GM12864 (cell line): Measurements from ENCODE around the gene IDUA.

Source experiments
- DNase-seq: peaks from one replicate; pipeline ENCODE4 v3.0.0-alpha.2; 2011; ENCODE audit warnings: low read depth
- H3K4me3 ChIP-seq: 2 replicates; pipeline ENCODE4 v1.5.1; 2011; ENCODE audit warnings: mild to moderate bottlenecking, low read depth, low read length, control low read depth
- CTCF ChIP-seq: IDR thresholded peaks from 2 replicates; pipeline ENCODE4 v1.5.1; 2011; ENCODE audit warnings: low read depth, mild to moderate bottlenecking, moderate library complexity, low read length, control low read depth, inconsistent platforms; ENCODE audit errors: missing control alignments

The IDUA gene

DNA sequence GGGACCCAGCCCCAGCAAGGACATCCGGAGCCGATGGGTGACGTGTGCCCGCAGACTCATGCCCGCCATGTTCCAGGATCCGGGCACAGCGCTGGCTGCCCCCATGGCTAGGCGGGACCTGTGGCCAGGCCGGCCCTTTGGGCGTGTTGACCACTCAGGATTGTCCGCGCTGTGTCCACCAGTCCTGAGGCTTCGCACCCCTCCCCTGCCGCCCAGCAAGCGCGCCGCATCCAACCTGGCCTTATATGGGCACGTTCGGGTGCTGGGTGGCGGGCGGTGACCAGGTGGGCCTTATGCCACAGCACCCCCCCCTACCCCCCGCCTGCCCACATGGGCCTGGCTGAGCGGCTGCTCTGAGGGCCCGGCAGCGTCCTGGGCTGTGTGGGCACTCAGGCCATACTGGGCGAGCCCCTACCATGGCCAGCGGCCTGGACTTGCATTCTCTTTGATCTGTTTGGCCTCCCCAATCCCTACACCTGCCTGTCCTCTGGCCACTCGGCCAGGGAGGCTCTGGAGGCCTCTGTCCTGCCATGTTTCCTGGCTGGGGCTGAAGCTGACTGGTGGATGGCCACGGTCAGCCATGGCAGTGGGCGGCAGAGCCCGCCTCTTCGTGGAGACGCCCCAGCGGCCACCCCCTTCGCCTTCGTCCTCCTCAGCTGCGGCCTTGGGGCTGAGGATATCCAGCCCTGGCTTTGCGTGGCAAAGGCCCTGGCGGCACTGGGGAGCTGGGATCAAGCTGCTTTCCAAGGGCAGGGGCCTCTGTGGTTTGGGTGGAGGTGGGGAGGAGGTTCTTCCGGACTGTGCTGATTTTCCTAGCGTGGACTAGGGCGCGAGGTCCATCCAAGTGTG lies 26.6 kb downstream of the IDUA start:
- no peak for TF ChIP-seq CTCF
- DNase-seq = no peak
- no peak overlapping the region for H3K4me3 ChIP-seq

DNA sequence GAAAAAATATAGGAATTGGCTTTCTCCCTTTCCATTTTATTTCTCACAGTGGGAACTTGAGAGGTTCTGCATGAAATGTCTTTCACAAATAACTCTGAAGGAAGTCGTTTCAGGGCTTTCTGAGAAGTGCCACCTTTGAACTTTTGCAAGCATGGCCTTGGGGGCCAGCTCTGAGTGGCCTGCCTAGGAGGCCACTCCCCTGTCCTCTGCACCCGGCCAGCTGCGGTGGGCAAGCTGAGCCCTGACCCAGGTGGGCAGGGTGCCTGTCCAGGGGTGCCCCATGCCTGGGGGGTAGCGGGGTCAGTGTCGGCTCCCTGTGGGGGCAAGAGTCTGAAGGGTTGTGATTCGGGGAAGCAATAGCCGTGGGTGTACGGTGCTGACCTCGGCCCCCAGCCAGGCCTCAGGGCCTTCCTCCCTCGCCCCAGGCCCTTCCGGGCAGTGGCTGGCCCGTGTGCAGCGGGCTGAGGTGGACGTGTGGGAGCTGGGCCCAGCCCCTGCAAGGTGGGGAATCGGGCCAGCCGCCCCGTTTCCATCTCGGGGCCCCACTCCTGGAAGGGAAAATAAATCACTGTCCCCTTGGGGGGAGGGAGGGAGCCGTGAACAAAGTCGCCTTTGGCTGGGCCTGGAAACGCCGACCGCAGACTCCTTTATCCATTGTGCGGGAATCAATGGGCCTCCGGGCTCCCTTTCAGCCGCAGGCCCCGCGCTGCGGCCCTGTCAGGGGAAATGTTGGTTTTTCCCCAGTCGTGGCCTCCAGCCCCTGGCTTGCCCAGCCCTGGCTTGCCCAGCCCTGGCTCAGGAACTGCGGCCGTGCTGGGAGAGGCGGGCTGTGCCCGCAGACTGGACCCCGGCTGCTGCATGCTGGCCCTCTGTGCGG lies 27.7 kb downstream of the IDUA start:
- no peak overlapping the region for H3K4me3 ChIP-seq
- TF ChIP-seq CTCF = no peak
- DNase-seq = no peak

DNA sequence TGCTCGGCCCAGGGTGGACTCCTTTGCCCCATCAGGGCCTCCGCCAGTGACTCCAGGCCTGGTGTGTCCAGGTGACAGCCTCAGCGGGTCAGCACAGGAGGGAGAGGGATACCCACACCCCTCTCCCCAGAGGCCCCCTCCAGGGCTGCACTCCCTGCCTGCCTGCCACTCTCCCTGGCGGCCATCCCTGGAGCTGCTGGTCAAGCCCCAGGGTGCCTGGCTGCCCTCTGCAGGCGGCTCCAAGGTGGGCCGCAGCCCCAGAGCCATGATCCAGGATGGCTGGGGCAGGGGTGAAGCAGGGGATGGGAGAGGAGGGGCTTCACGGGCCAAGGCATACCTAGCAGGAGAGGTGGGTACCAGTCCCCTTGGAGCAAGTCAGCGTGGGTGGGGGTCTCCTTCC lies 28.3 kb downstream of the IDUA start:
- DNase-seq = no peak
- no peak overlapping the region for H3K4me3 ChIP-seq
- no peak for TF ChIP-seq CTCF

GRCh38 chr4:1015746-1016145 lies 28.9 kb downstream of the IDUA start:
- TF ChIP-seq CTCF = no peak

GRCh38 chr4:1017211-1017610 lies 30.4 kb downstream of the IDUA start:
- no peak for DNase-seq
- no peak for TF ChIP-seq CTCF
- H3K4me3 ChIP-seq = no peak overlapping the region

More at GRCh38 chr4:1015746-1016145, 28.9 kb downstream of the IDUA start:
- no peak for DNase-seq
- H3K4me3 ChIP-seq = no peak overlapping the region

DNA sequence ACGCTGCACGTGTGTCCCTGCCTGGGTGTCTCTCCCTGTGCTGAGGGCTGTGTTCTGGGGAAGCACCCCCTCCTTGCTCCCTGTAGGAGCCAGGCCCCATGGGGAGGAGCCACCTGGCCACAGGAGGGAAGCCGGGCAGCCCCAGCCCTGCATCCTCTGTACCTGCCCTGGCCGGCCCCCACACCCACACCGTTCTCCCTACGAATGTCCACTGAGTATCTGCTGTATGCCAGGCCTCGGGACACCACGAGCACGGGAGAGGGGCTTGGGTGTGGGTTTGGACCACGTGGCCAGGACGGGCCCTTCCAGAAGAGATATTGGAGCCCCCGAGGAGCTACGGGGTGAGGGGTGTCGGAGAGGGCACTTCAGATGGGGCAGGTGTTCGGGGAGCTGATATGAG lies 30.9 kb downstream of the IDUA start:
- no peak overlapping the region for H3K4me3 ChIP-seq
- no peak for TF ChIP-seq CTCF
- DNase-seq = no peak
